Stomach (tissue), 9 donors: ENCODE measurements around the gene BCORL1. TPM values are rescaled to one million over a fixed set of nuclear protein-coding genes. Genes with fewer than 3 reads are reported as not detected.

Experiments
- DNase-seq, 2 donors: peaks; one replicate each; pipeline versions ENCODE4 v3.0.0 to v3.0.0-alpha.2; 2013 to 2019
- H3K27ac ChIP-seq, 5 donors: fragments of 200-600 bp in 4 of 5; sonication (generic) in 4 of 5; one replicate each; pipeline ENCODE4 v1.5.1; 2013 to 2019; ENCODE audit warnings: mild to moderate bottlenecking in 1 of 5, moderate library complexity in 1 of 5
- H3K27me3 ChIP-seq, 3 donors: fragments of 200-600 bp; sonication (generic); one replicate each; pipeline ENCODE4 v1.5.1; 2017 to 2019; ENCODE audit warnings: mixed run types in 1 of 3
- H3K36me3 ChIP-seq, 4 donors: fragments of 200-600 bp; sonication (generic); 1 replicate in 3 of 4; 2 replicates in 1 of 4; pipeline ENCODE4 v1.5.1; 2016 to 2019
- H3K4me1 ChIP-seq, 4 donors: fragments of 200-600 bp; sonication (generic); one replicate each; pipeline ENCODE4 v1.5.1; 2016 to 2019
- H3K4me3 ChIP-seq, 4 donors: fragments of 200-600 bp; sonication (generic) in 3 of 4; one replicate each; pipeline ENCODE4 v1.5.1; 2016 to 2019; ENCODE audit warnings: mild to moderate bottlenecking in 1 of 4
- H3K9me3 ChIP-seq, 4 donors: fragments of 200-600 bp; sonication (generic); one replicate each; pipeline ENCODE4 v1.5.1; 2016 to 2019
- CTCF ChIP-seq, 7 experiments: fragments of 450-650 bp in 4 of 7; fragments of 200-600 bp in 3 of 7; sonication (generic) in 3 of 7; IDR thresholded peaks; one replicate each; pipeline ENCODE4 v1.5.1; 2016 to 2019; ENCODE audit warnings: antibody characterized with exemption in 7 of 7, control low read depth in 2 of 7, mild to moderate bottlenecking in 1 of 7
- EP300 ChIP-seq: sonication (generic); formaldehyde crosslinking; IDR thresholded peaks from one replicate; pipeline ENCODE4 v1.6.1; 2017; ENCODE audit warnings: antibody characterized with exemption
- POLR2A ChIP-seq, 4 donors: fragments of 450-650 bp; IDR thresholded peaks; one replicate each; pipeline ENCODE4 v1.6.1; 2016; ENCODE audit warnings: antibody characterized with exemption in 4 of 4, control low read depth in 2 of 4, mild to moderate bottlenecking in 1 of 4, moderate library complexity in 1 of 4
- POLR2AphosphoS5 ChIP-seq, 3 donors: sonication (generic); formaldehyde crosslinking; IDR thresholded peaks; one replicate each; pipeline ENCODE4 v1.6.1; 2016; ENCODE audit warnings: antibody characterized with exemption in 3 of 3
- WGBS, 5 donors: extraction: QIAGEN DNeasy Blood & Tissue Kit in 3 of 5; methylation state at CpG; one replicate each; pipeline versions ENCODE4 v1.1.5 to v1.1.7; 2013 to 2018; 5-methylcytosine and 5-hydroxymethylcytosine counted together
- intact Hi-C: fragments of 100-400 bp; cut with DNase I; formaldehyde crosslinking; loops from one replicate; pipeline ENCODE4 v1.15.1; 2023; ENCODE audit warnings: low total_unique reads
- polyA plus RNA-seq, 3 donors: library from polyadenylated mRNA; stranded (reverse); fragments of 200-250 nt; gene quantifications; one replicate each; pipeline ENCODE4 v1.2.3, GENCODE V29; 2013
- total RNA-seq, 5 donors: library from RNA; depleted of rRNA; stranded (reverse); fragments of >200 nt; gene quantifications; one replicate each; pipeline versions ENCODE4 v1.1.0 to v1.2.3, GENCODE V29; 2014 to 2016
- donor health status: healthy with polysubstance abuse.
- donor health status: Bipolar disorder and iron deficiency.
- donor health status: healthy.

BCORL1 gene
- total and polyA plus RNA-seq, 8 donors, result 0.89 to 16.8 (median 2.7) TPM

DNA sequence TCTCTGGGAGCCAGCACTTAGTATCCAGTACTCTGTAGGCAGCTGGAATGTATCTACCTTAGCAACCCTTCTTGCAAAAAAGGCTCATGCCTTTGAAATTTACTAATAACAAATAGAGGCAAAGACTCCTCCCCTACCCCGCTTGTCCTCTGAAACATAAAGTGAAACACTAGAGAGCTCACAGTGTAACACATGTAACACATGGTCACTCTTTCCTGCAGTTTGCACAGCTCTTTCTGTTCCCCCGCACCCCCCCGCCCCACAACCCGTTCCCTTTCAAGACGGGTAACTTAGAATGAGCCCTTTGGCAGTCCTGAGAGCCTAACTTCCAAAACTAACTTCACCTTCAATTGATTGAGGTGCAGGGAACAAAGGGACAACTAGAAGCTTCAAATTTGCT, 6.0 kb upstream of the BCORL1 start:
- no peak for DNase-seq
- H3K9me3 ChIP-seq, result no peaks in the 10 kb centered on the region
- no peaks in the 10 kb centered on the region for H3K27me3 ChIP-seq
- intact Hi-C loops, result no loop called here
- no peaks in the 10 kb centered on the region for H3K36me3 ChIP-seq
- H3K4me1 ChIP-seq, result peaks cover 0 to 10% (median 0%) of the 10 kb centered on the region in 4 donors
- H3K4me3 ChIP-seq, result no peak overlapping the region
- no peak overlapping the region for H3K27ac ChIP-seq
- 60 to 85% (median 71%) methylated on average over 5 of the region's 5 CpGs for WGBS, 5 donors
- TF ChIP-seq POLR2A (IDR thresholded peaks at IDR 0.05), result no peak
- TF ChIP-seq EP300, result no peak
- no peak for TF ChIP-seq CTCF (IDR thresholded peaks at IDR 0.05)

DNA sequence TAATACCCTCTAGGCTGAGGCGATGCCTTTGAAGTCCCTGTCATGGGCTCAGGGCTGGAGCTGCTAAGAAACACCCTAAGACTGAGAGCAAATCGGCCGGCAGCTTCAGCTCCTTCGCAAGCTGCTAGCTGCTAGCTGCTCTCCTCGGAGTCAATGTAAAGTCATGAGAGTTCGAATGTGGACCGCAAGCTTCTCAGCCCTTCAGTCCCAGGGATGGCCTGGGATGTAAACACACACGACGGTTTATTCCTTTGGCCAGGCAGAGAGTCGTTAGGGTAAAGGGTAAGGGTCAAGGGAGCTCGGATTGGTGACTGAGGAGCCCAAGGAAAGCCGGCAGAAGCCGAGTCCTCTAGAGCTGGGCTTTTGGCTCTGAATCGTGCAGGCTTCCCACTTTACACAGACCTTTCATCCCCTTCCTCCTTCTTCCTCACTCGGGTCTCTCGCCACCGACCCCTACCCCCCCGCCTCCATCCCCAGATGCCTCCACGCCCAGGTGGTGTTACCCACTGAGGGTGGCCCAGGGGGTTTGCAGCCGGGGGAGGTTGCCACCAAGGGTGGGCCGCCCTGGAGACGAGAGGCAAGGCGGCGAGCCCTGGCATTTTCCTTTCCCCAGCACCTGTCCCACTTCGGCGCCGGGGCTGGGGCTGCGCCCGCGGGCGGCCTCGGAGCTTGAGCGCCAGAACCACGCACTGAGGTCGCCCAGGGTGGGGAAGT, 3.1 kb upstream of the BCORL1 start:
- no peak for TF ChIP-seq POLR2A (IDR thresholded peaks at IDR 0.05)
- TF ChIP-seq EP300, result no peak
- TF ChIP-seq CTCF (IDR thresholded peaks at IDR 0.05), result no peak
- no peak for TF ChIP-seq POLR2AphosphoS5 (IDR thresholded peaks at IDR 0.05)
- intact Hi-C loops, result no loop called here
- peak overlapping the region in 4 of 5 donors; percentile 55 to 83 (median 70) for H3K27ac ChIP-seq
- WGBS, 5 donors, result 8 to 42% (median 22%) methylated on average over 26 to 34 of the region's 35 CpGs
- no peaks in the 10 kb centered on the region for H3K36me3 ChIP-seq
- H3K4me3 ChIP-seq, result peak overlapping the region in 1 of 4 donors; percentile 60
- peaks cover 0 to 15% (median 0%) of the 10 kb centered on the region in 4 donors for H3K4me1 ChIP-seq
- peak in 1 of 2 donors; percentile 40 for DNase-seq
- no peaks in the 10 kb centered on the region for H3K9me3 ChIP-seq
- H3K27me3 ChIP-seq, result no peaks in the 10 kb centered on the region

GRCh38 chrX:129980001-129980401, 2.4 kb upstream of the BCORL1 start:
- intact Hi-C loops, result no loop called here
- peak overlapping the region in 1 of 4 donors; percentile 60 for H3K4me3 ChIP-seq
- 2 to 30% (median 16%) methylated on average over 7 to 29 of the region's 32 CpGs; no CpG with 5 or more reads in 2 of the 5 donors for WGBS, 5 donors
- no peaks in the 10 kb centered on the region for H3K9me3 ChIP-seq
- no peaks in the 10 kb centered on the region for H3K27me3 ChIP-seq
- H3K36me3 ChIP-seq, result no peaks in the 10 kb centered on the region
- peaks cover 0 to 15% (median 0%) of the 10 kb centered on the region in 4 donors for H3K4me1 ChIP-seq
- peak overlapping the region in 4 of 5 donors; percentile 46 to 83 (median 70) for H3K27ac ChIP-seq
- TF ChIP-seq POLR2AphosphoS5 (IDR thresholded peaks at IDR 0.05) (no peak), EP300 (no peak), CTCF (IDR thresholded peaks at IDR 0.05) (no peak), POLR2A (IDR thresholded peaks at IDR 0.05) (no peak)
- DNase-seq, result peak; percentile 37 to 69

- H3K4me3 ChIP-seq, result peak overlapping the region in 1 of 4 donors; percentile 60
- H3K27ac ChIP-seq, result peak overlapping the region in 4 of 5 donors; percentile 33 to 83 (median 70)
- no peaks in the 10 kb centered on the region for H3K36me3 ChIP-seq
- no peaks in the 10 kb centered on the region for H3K9me3 ChIP-seq
- intact Hi-C loops, result no loop called here
- peaks cover 0 to 15% (median 0%) of the 10 kb centered on the region in 4 donors for H3K4me1 ChIP-seq
- H3K27me3 ChIP-seq, result no peaks in the 10 kb centered on the region
- TF ChIP-seq EP300 (no peak), POLR2AphosphoS5 (IDR thresholded peaks at IDR 0.05) (peak in 2 of 3 donors; percentile 39 to 45), CTCF (IDR thresholded peaks at IDR 0.05) (no peak), POLR2A (IDR thresholded peaks at IDR 0.05) (no peak)
- 0 to 54% (median 3%) methylated on average over 31 to 68 of the region's 79 CpGs for WGBS, 5 donors
- DNase-seq, result peak; percentile 59 to 80
Measured at GRCh38 chrX:129980540-129981199, 1.8 kb upstream of the BCORL1 start.
